Lower leg skin (tissue), 3 donors: ENCODE measurements around the gene RAP1A.

ENCODE experiments used
- CTCF ChIP-seq, 3 donors: fragments of 450-650 bp; IDR thresholded peaks; one replicate each; pipeline ENCODE4 v1.5.1; 2016; ENCODE audit warnings: antibody characterized with exemption in 3 of 3, mild to moderate bottlenecking in 3 of 3, moderate library complexity in 2 of 3
- POLR2A ChIP-seq, 2 donors: fragments of 450-650 bp; IDR thresholded peaks; one replicate each; pipeline ENCODE4 v1.6.1; 2016 to 2017; ENCODE audit warnings: antibody characterized with exemption in 2 of 2, mild to moderate bottlenecking in 1 of 2, moderate library complexity in 1 of 2

- TF ChIP-seq CTCF (IDR thresholded peaks at IDR 0.05) (no peak), POLR2A (IDR thresholded peaks at IDR 0.05) (no peak)
Measured at GRCh38 chr1:111704776-111705175, 85.2 kb downstream of the RAP1A start.
